Endothelial cell of umbilical vein (primary cell): ENCODE measurements around the gene CEBPG. TPM values are rescaled to one million over a fixed set of nuclear protein-coding genes. Genes with fewer than 3 reads are reported as not detected.

ENCODE experiments used
- BruUV-seq: library from RNA; stranded (reverse); fragments of 400-500 nt; replicated peaks from 2 replicates; lab custom pipeline; 2021; lab: Mats Ljungman, UMichigan
- CTCF ChIA-PET: fragments of 300-600, 350-600 bp; sonication (Branson Sonifier 250); formaldehyde crosslinking; loops from one replicate; lab custom pipeline; 2021; ENCODE audit warnings: antibody characterized with exemption, inconsistent platforms; lab: Charles Lee
- POLR2A ChIA-PET: fragments of 300-600, 350-600 bp; sonication (Branson Sonifier 250); formaldehyde crosslinking; loops from one replicate; lab custom pipeline; 2021; ENCODE audit warnings: antibody characterized with exemption, inconsistent platforms; lab: Charles Lee
- DNase-seq: peaks from one replicate; pipeline ENCODE4 v3.0.0-alpha.2; 2011; ENCODE audit warnings: low read depth, low spot score
- FAIRE-seq: peaks from 2 replicates; lab custom pipeline; 2011; peaks lifted over from hg19 to GRCh38; lab: Jason Lieb, UNC
- H2AFZ ChIP-seq: 2 replicates; pipeline ENCODE4 v1.6.0; 2012; ENCODE audit warnings: low read depth, low read length, control low read depth, inconsistent platforms
- H3K27ac ChIP-seq: 2 replicates; pipeline ENCODE4 v1.5.1; 2011; ENCODE audit warnings: low read depth, mild to moderate bottlenecking, control low read depth, low read length, moderate library complexity; ENCODE audit not compliant: insufficient read depth
- H3K27me3 ChIP-seq, 2 experiments: 2 replicates each; pipeline versions ENCODE4 v1.6.0 to v1.6.1; 2011; ENCODE audit warnings: low read length in 2 of 2, mixed read lengths in 1 of 2; ENCODE audit not compliant: control insufficient read depth in 2 of 2, insufficient read depth in 2 of 2
- H3K36me3 ChIP-seq, 2 experiments: 2 replicates in 1 of 2; 3 replicates in 1 of 2; pipeline ENCODE4 v1.5.1; 2011; ENCODE audit warnings: low read length in 2 of 2, mild to moderate bottlenecking in 1 of 2, moderate library complexity in 1 of 2; ENCODE audit not compliant: control insufficient read depth in 2 of 2, insufficient read depth in 2 of 2; ENCODE audit errors: extremely low read depth in 1 of 2
- H3K4me1 ChIP-seq: 3 replicates; pipeline ENCODE4 v1.5.1; 2011; ENCODE audit warnings: mild to moderate bottlenecking, low read length; ENCODE audit not compliant: control insufficient read depth, insufficient read depth; ENCODE audit errors: extremely low read depth
- H3K4me2 ChIP-seq: 2 replicates; pipeline ENCODE4 v1.6.1; 2011; ENCODE audit warnings: low read length, control low read depth, mixed read lengths; ENCODE audit not compliant: insufficient read depth
- H3K4me3 ChIP-seq, 3 experiments: fragments of 200-600 bp in 1 of 3; sonication (generic), shearing (Covaris generic) in 1 of 3; replicated peaks in 1 of 3; 2 replicates each; pipeline ENCODE4 v1.5.1; 2011 to 2016; ENCODE audit warnings: control low read depth in 3 of 3, low read length in 3 of 3, mild to moderate bottlenecking in 2 of 3, inconsistent platforms in 1 of 3, low read depth in 1 of 3, moderate library complexity in 1 of 3; ENCODE audit not compliant: insufficient read depth in 1 of 3
- H3K79me2 ChIP-seq: 2 replicates; pipeline ENCODE4 v1.6.0; 2012; ENCODE audit warnings: low read length, inconsistent platforms; ENCODE audit not compliant: control insufficient read depth, insufficient read depth
- H3K9ac ChIP-seq: replicated peaks from 2 replicates; pipeline ENCODE3; 2011; ENCODE audit warnings: low read length, control low read depth; ENCODE audit not compliant: insufficient read depth; ENCODE audit errors: extremely low read depth
- H3K9me1 ChIP-seq: replicated peaks from 3 replicates; pipeline ENCODE4 v1.6.0; 2011; ENCODE audit warnings: mild to moderate bottlenecking, low read length; ENCODE audit not compliant: control insufficient read depth, insufficient read depth; ENCODE audit errors: extremely low read depth
- H3K9me3 ChIP-seq: replicated peaks from 2 replicates; pipeline ENCODE4 v1.5.1; 2012; ENCODE audit warnings: low read length, inconsistent platforms; ENCODE audit not compliant: control insufficient read depth, insufficient read depth
- H4K20me1 ChIP-seq: replicated peaks from 2 replicates; pipeline ENCODE3; 2011; ENCODE audit warnings: mild to moderate bottlenecking, low read length; ENCODE audit not compliant: control insufficient read depth, insufficient read depth; ENCODE audit errors: extremely low read depth
- EZH2 ChIP-seq: IDR thresholded peaks from 2 replicates; pipeline ENCODE4 v1.6.1; 2012; ENCODE audit warnings: borderline replicate concordance, low read depth, mild to moderate bottlenecking, moderate library complexity, low read length, inconsistent platforms; ENCODE audit not compliant: severe bottlenecking
- FOS ChIP-seq: IDR thresholded peaks from 2 replicates; pipeline ENCODE4 v1.6.1; 2011; ENCODE audit warnings: mild to moderate bottlenecking, low read length, moderate library complexity, borderline replicate concordance; ENCODE audit not compliant: insufficient read depth
- GATA2 ChIP-seq: IDR thresholded peaks from 2 replicates; pipeline ENCODE4 v1.7.0; 2011; ENCODE audit warnings: low read depth, mild to moderate bottlenecking, moderate library complexity, mixed read lengths, low read length; ENCODE audit not compliant: insufficient read length, insufficient read depth
- JUN ChIP-seq: IDR thresholded peaks from 2 replicates; pipeline ENCODE4 v1.6.1; 2011; ENCODE audit warnings: borderline replicate concordance, low read depth; ENCODE audit not compliant: insufficient read length, insufficient read depth
- MYC ChIP-seq: IDR thresholded peaks from one replicate; pipeline ENCODE4 v1.6.1; 2011; ENCODE audit warnings: mild to moderate bottlenecking, low read depth, low read length
- POLR2AphosphoS5 ChIP-seq: IDR thresholded peaks from 2 replicates; pipeline ENCODE4 v1.6.1; 2012; ENCODE audit warnings: low read depth, mild to moderate bottlenecking, control low read depth, low read length, moderate library complexity; ENCODE audit not compliant: insufficient read depth
- dilution Hi-C: fragments of 300-500 bp; cut with MboI; formaldehyde crosslinking; loops from one replicate; pipeline ENCODE4 v1.15.0; 2019; ENCODE audit warnings: low sequenced_read_pairs; ENCODE audit not compliant: extremely low pct_ligation_motif_present
- intact Hi-C: fragments of 100-400 bp; cut with micrococcal nuclease; formaldehyde crosslinking; loops from one replicate; pipeline ENCODE4 v1.10.0; 2022
- polyA plus RNA-seq, 4 experiments: library from polyadenylated mRNA; depleted of rRNA in 3 of 4; stranded (reverse) in 3 of 4; unstranded in 1 of 4; fragments of >200 nt; gene quantifications; 2 replicates each; pipeline versions ENCODE4 v1.2.1 to v1.2.3, GENCODE V29; 2011 to 2012; ENCODE audit warnings: missing spikeins in 1 of 4
- total RNA-seq: library from RNA; stranded (reverse); gene quantifications from 2 replicates; pipeline ENCODE4 v1.2.3, GENCODE V29; 2021
- TF ChIP-seq, protein P1 (sequence below): IDR thresholded peaks from 2 replicates; pipeline ENCODE4 v1.6.1; 2011; ENCODE audit not compliant: insufficient read depth, insufficient read length

CEBPG gene
- total and polyA plus RNA-seq, 2 donors (not counting 3 experiments of a cell fraction or from before 2014, with no cell fraction given), result 10.2 to 24.6 TPM

DNA sequence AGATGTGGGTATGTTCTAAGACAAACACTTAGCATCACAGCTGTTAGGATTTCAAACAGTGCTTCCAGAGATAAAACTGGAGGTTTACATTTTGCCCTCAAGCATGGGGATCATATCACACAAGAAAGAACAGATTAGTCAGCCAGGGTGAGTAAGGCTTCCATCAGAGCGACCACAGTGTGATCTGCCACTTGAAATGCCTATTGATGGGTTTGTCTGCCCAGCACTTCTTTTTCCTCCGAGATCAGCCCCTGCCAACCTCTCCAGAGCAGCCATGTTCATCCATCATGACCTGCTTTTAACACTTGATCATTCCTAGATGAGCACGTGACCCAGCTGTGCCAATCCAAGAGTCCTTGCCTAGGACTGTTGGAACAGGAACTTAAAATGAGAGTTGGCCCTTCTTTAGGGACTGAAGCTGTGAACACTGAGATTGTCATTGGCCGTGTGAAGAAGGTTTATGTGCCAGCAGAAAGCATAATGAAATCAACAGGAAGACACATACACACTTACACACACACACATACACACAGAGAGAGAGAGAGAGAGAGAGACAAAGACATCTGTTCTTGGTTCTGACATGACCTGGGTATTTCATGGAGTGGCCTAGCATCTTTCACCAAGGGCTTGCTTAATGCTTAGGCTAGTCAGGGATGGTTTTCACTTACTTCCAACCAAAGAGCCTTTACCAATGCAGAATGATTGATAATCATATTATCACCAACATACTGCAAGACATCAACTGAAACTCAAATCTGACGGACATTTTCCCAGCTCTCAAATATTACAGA is 5.2 kb upstream of the CEBPG start:
- Histone ChIP-seq H3K9ac (no peak overlapping the region), H4K20me1 (no peaks in the 10 kb centered on the region), H3K27ac (no peak overlapping the region), H3K9me1 (no peaks in the 10 kb centered on the region), H3K4me2 (no peak overlapping the region), H3K27me3 (peaks cover 7 to 9% of the 10 kb centered on the region in 2 experiments), H3K4me1 (peaks cover 5% of the 10 kb centered on the region), H3K4me3 (no peak overlapping the region), H2AFZ (no peak overlapping the region), H3K36me3 (no peaks in the 10 kb centered on the region), H3K9me3 (no peaks in the 10 kb centered on the region), H3K79me2 (no peaks in the 10 kb centered on the region)
- no TSS peak for BruUV-seq
- dilution Hi-C loops (no loop called here), intact Hi-C loops (no loop called here)
- POLR2A ChIA-PET, result no interaction called here
- CTCF ChIA-PET, result interaction anchor here (1.0 kb wide), 1 partner anchor 8 kb away, joined by 3 read pairs; no protein-coding TSS in a partner anchor
- no peak for DNase-seq
- no peak for FAIRE-seq
- TF ChIP-seq MYC (no peak), FOS (no peak), POLR2AphosphoS5 (no peak), GATA2 (no peak), JUN (no peak), EZH2 (no peak)
- TF ChIP-seq, protein P1, sequence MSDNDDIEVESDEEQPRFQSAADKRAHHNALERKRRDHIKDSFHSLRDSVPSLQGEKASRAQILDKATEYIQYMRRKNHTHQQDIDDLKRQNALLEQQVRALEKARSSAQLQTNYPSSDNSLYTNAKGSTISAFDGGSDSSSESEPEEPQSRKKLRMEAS, result no peak
